ENCODE measurements around the gene NAIF1.
"Not testable (repeated sequence)": the region's sequence is repeated elsewhere in the genome, so short reads cannot be mapped to it uniquely, and the experiment has no call there.

The NAIF1 gene

DNA sequence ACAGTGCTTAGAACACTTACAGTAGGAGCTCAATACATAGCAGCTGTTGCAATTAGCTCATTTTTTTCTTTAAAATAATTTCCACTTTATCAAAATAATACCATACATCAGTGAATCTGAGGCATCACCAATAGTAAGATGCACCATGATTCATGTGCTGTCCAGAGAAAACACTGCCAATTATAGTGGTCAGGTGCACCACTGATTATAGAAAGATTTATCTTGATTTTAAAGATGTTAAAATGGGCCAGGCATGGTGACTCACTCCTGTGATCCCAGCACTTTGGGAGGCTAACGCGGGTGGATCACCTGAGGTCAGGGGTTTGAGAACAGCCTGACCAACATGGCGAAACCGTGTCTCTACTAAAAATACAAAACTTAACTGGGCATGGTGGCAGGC, 39.4 kb downstream of the NAIF1 start:
- no peak for DNase-seq (ENCODE audit: low spot score)

DNA sequence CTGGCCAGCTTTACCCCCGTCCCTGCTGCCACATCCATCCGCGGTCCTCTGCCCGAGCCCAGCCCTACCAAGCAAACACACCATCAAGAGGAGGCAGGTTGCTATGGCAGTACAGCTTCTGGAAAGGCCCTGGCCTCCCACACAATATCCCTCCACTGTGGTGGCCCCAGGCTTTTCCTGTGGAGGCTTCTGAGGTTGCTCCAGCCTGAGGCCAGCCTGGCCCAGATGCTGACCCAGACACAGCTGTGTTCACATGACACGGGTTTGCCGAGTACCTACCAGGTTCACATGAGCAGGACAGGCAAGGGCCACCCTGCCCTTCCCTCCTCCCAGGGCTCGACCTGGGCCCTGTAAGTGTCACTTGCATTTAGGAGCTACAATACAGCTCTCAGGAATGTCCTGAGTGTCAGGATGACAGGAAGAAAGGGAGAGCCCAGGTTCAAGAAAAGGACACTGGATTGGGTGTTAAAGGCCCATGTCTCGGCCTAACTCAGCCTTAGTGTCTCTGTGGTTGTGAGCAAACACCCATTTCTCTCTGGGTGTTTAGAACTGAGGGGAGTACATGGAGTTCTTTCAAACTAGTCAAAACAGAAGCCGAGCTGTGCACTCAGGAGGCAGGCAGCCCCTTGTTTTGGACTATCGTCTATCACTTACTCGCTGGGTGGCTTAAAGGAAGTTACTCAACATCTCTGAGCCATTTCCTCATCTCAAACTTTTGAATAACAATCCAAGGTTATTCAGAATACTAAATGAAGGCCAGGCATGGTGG, 40.2 kb downstream of the NAIF1 start:
- DNase-seq (ENCODE audit: low spot score): no peak

DNA sequence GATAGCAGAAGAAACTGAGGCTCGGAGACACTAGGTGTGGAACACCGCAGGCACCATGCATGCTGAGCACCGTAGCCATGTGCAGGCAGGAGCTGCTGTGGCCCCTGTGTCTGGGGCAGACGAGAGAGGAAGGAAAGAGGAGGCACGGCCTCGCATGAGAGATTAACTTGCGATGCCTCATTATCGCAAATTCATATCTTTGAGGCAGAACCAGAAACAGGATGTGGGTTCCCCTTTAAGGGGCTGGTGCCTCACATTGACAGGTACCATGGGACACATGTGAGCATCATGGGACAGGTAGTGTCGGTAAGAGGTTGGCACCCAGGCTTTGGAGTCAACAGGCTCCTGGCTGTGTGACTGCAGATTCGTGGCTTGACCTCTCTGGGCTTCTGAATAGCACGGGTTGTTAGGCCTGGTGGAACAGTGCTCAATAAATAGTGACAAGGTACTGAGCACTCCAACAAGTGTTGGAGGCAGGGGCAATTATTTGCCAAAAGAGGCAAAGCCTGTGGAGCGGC, 40.8 kb downstream of the NAIF1 start:
- no peak for DNase-seq (ENCODE audit: low spot score)

DNA sequence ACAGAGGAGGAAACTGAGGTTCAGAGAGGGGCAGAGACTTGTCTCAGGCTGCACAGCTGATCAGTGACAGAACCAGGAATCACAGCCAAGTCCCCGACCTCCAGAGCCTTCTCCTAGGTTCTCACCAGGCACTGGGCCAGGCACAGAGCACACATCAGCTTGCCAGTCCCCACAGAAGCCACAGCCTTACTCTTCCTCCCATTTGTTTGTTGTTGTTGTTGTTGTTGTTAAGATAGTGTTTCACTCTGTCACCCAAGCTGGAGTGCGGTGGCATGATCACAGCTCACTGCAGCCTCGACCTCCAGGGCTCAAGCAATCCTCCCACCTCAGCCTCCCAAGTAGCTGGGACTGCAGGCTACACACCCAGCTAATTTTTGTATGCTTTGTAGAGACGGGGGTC, 41.4 kb downstream of the NAIF1 start:
- no peak for DNase-seq (ENCODE audit: low spot score)

DNA sequence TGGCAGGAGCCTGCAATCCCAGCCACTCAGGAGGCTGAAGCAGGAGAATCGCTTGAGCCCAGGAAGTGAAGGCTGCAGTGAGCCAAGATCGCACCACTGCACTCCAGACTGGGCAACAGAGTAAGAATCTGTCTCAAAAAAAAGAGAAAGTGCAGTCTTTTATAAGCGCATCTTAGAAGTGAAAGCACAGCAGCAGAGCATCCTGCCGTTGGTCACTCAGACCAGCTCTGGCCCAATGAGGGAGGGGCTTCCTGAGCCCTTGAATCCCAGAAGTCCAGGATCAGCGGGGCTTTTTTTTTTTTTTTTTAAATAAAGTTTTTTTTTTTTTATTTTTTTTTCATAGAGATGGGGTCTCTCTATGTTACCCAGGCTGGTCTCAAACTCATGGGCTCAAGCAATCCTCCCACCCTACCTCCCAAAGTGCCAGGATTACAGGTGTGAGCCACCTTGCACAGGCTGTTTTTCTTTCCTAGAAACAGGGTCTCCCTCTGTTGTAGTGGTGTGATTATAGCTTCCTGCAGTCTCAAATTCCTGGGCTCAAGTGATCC, 42.3 kb downstream of the NAIF1 start:
- no peak for DNase-seq (ENCODE audit: low spot score)

DNA sequence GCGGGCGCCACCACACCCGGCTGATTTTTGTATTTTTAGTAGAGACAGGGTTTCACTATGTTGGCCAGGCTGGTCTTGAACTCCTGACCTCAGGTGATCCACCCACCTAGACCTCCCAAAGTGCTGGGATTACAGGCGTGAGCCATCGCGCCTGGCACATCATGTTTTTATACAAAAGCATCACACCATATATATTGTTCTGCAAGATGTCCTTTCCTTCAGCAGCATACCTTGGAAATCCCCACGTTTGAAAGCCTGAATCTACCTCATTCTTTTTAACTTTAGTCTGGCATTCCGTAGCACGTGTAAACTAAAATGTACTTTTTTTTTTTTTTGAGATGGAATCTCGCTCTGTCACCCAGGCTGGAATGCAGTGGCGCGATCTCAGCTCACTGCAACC, 43.4 kb downstream of the NAIF1 start:
- not testable (repeated sequence) for DNase-seq (ENCODE audit: low spot score)

DNA sequence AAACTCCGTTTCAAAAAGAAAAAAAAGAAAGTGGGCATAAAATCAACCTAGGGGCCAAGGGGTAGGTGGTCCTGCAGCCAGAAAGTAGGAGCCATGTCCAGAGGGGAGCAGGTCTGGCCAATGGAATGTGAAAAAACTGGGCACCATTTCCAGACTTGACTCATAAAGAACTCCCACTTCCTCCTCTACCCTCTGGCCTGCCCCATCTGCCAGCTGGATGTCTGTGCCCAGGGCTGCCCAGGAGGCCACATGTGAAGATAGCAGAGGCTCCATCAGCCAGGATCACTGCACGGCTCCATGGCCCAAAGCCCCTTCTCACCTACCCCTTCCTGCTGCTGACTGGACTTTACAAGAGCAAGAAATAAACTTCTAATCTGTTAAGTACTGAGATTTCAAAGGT, 44.2 kb downstream of the NAIF1 start:
- DNase-seq (ENCODE audit: low spot score): no peak

DNA sequence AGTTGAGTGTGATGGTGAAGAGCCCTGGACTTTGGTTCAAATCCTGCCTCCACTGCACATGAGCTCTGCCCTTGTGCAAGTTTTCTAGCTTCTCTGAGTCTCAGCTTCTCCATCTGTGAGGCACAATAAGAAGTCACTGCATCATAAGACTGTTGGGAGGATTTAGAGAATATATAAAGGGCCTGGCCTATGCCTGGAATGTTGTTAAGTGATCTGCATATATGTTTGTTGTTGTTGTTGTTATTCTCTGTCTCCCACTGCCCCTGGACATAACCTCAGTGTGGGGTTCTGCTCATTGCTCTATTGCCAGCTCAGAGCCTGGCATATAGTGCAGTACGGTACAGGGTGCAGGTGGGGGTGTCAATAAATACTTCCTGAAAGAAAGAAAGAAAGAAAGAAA, 46.0 kb downstream of the NAIF1 start:
- no peak for DNase-seq (ENCODE audit: low spot score)

DNA sequence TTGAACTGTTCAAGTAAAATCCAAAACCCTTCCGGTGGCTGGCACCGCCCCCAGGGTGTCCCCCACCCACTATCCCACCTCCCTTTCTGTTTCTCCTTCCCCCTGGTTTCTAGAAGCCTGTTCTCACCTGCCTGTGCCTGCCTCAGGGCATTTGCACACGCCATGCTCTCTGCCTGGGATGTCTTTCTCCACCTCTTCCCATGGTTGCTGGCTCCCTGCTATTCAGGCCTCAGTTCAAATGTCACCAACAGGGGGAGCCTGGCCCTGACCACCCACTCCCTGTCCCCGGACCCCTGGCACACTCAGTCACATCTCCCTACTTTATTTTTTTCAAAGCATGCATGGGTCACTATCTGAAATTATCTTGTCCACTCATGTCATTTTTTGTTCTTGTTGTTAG, 46.4 kb downstream of the NAIF1 start:
- no peak for DNase-seq (ENCODE audit: low spot score)

DNA sequence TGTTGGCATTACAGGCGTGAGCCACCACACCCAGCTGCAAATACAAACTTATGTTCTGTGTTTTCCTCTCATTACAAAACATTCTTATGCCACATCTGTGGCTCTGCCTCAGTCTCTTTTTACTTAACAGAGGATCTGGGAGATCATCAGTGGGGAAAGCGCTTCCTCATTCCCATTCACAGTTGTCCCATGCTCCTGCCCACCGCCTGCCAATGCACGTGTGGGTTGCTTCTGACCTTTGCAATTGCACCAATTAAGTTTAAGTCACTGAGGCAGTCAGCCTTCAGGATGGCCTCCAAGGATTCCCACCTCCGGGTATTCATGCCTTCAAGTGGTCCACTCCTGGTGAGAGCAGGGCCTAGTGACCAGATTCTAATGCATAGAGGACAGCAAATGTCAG, 51.4 kb downstream of the NAIF1 start:
- no peak for DNase-seq (ENCODE audit: low spot score)
